ENCODE data around the gene TPCN2. TPM values are rescaled to one million over a fixed set of nuclear protein-coding genes. Genes with fewer than 3 reads are reported as not detected.

Gene TPCN2
- total RNA-seq, 1 experiment from 2014 or later, result 28.9 TPM

GRCh38 chr11:69110451-69110850 is 61.7 kb downstream of the TPCN2 start:
- no peak for TF ChIP-seq EZH2 (IDR thresholded peaks at IDR 0.05; ENCODE audit: borderline replicate concordance, low read depth, low read length, poor library complexity, severe bottlenecking)
- TF ChIP-seq, protein P1, sequence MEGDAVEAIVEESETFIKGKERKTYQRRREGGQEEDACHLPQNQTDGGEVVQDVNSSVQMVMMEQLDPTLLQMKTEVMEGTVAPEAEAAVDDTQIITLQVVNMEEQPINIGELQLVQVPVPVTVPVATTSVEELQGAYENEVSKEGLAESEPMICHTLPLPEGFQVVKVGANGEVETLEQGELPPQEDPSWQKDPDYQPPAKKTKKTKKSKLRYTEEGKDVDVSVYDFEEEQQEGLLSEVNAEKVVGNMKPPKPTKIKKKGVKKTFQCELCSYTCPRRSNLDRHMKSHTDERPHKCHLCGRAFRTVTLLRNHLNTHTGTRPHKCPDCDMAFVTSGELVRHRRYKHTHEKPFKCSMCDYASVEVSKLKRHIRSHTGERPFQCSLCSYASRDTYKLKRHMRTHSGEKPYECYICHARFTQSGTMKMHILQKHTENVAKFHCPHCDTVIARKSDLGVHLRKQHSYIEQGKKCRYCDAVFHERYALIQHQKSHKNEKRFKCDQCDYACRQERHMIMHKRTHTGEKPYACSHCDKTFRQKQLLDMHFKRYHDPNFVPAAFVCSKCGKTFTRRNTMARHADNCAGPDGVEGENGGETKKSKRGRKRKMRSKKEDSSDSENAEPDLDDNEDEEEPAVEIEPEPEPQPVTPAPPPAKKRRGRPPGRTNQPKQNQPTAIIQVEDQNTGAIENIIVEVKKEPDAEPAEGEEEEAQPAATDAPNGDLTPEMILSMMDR (conservative IDR thresholded peaks at IDR 0.05; ENCODE audit: low read depth, low read length), result no peak
- POLR2A ChIA-PET (ENCODE audit: low non-redundant PET), result no interaction called here
- Histone ChIP-seq H3K27ac (ENCODE audit: low read depth, low read length, poor library complexity, severe bottlenecking) (no peak overlapping the region), H3K4me1 (ENCODE audit: insufficient read depth, low read length, poor library complexity, severe bottlenecking) (peaks cover 3% of the 10 kb centered on the region), H3K36me3 (ENCODE audit: insufficient read depth, low read length, poor library complexity, severe bottlenecking) (no peaks in the 10 kb centered on the region), H3K27me3 (replicated peaks; ENCODE audit: insufficient read depth, low read depth, low read length, poor library complexity) (no peaks in the 10 kb centered on the region), H3K9me3 (ENCODE audit: low read depth, low read length, poor library complexity, severe bottlenecking) (no peaks in the 10 kb centered on the region), H3K4me3 (ENCODE audit: low read depth, low read length, poor library complexity, severe bottlenecking) (no peak overlapping the region)
- DNase-seq (ENCODE audit: low spot score), result no peak
- intact Hi-C loops (cut with micrococcal nuclease; ENCODE audit: unreplicated experiment), result no loop called here
- CTCF ChIA-PET, result no interaction called here
- no TSS peak for BruUV-seq (replicated peaks)

DNA sequence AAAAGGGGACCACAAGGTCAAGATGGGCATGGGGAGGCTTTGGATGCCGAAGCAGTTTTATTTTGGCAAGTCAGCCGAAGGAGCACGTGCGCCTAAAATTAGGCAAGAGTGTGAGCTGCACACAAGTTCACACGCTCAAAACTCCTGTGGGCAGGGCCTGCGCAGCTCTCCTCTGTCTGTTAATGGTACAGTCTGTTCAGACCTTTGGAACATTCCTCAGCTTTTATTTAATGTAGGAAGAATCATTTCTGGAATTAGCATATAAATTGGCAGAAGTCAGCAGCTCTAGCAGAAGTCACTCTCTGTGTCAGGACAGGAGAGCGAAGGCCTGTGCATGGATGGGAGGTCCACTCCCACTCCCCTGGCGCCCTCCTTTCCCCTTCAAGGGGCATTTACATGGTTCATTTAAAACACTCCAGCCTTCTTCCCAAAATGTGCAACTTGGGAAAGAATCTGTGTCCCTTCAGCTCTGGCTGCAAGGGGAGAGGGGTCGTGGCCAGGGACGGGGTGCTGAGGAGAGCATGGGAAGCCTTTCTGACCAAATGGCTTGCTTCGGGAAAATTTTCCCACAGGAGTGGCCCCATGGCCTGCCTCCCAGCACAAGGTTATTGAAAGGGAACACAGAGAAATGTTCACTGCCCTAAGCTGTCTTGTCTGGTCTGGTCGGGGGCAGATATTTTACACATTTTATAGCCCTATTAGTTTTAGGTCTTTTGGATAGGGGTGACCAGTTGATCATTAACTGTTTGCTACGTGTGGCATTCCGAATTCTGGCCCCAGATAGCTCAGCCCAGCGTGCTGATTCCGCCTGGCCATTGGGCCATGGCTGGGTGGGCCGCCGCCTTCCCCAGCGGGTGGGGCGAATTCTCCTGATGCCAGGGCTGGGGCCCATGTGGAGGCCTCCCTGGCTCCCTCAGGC is 63.2 kb downstream of the TPCN2 start:
- intact Hi-C loops (cut with micrococcal nuclease; ENCODE audit: unreplicated experiment), result no loop called here
- TF ChIP-seq, protein P1 (conservative IDR thresholded peaks at IDR 0.05; ENCODE audit: low read depth, low read length), result no peak
- no peaks in the 10 kb centered on the region for H3K4me1 ChIP-seq (ENCODE audit: insufficient read depth, low read length, poor library complexity, severe bottlenecking)
- BruUV-seq (replicated peaks), result no TSS peak
- DNase-seq (ENCODE audit: low spot score), result no peak
- ChIA-PET CTCF (no interaction called here), POLR2A (ENCODE audit: low non-redundant PET) (no interaction called here)
- H3K36me3 ChIP-seq (ENCODE audit: insufficient read depth, low read length, poor library complexity, severe bottlenecking), result no peaks in the 10 kb centered on the region
- H3K27me3 ChIP-seq (replicated peaks; ENCODE audit: insufficient read depth, low read depth, low read length, poor library complexity), result no peaks in the 10 kb centered on the region
- no peak overlapping the region for H3K27ac ChIP-seq (ENCODE audit: low read depth, low read length, poor library complexity, severe bottlenecking)
- H3K9me3 ChIP-seq (ENCODE audit: low read depth, low read length, poor library complexity, severe bottlenecking), result no peaks in the 10 kb centered on the region
- H3K4me3 ChIP-seq (ENCODE audit: low read depth, low read length, poor library complexity, severe bottlenecking), result no peak overlapping the region

DNA sequence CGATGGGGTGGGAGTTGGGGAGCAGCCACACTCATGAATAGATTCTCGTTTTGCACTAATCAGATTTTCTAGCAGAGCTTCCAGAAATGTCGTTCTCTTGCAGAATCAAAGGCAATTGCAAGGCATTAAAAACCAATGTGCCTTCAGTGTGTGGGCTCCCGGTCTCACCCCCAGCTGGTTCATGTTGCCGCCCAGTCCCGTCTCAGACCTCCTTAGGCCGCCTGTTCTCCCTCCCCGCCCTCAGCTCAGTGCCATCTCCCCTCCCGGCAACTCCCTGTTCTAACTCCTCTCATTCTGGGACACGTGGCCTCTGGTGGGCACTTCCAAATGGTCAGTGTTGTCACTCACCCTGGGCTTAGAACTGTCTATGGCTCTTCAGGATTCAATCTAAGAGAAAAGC is 64.5 kb downstream of the TPCN2 start:
- H3K4me1 ChIP-seq (ENCODE audit: insufficient read depth, low read length, poor library complexity, severe bottlenecking), result no peaks in the 10 kb centered on the region
- POLR2A ChIA-PET (ENCODE audit: low non-redundant PET), result no interaction called here
- no peak for DNase-seq (ENCODE audit: low spot score)
- no peaks in the 10 kb centered on the region for H3K36me3 ChIP-seq (ENCODE audit: insufficient read depth, low read length, poor library complexity, severe bottlenecking)
- no peak overlapping the region for H3K27ac ChIP-seq (ENCODE audit: low read depth, low read length, poor library complexity, severe bottlenecking)
- no TSS peak for BruUV-seq (replicated peaks)
- TF ChIP-seq, protein P1 (conservative IDR thresholded peaks at IDR 0.05; ENCODE audit: low read depth, low read length), result no peak
- no peak for TF ChIP-seq EZH2 (IDR thresholded peaks at IDR 0.05; ENCODE audit: borderline replicate concordance, low read depth, low read length, poor library complexity, severe bottlenecking)
- no peak overlapping the region for H3K4me3 ChIP-seq (ENCODE audit: low read depth, low read length, poor library complexity, severe bottlenecking)
- H3K9me3 ChIP-seq (ENCODE audit: low read depth, low read length, poor library complexity, severe bottlenecking), result no peaks in the 10 kb centered on the region
- intact Hi-C loops (cut with micrococcal nuclease; ENCODE audit: unreplicated experiment), result no loop called here
- H3K27me3 ChIP-seq (replicated peaks; ENCODE audit: insufficient read depth, low read depth, low read length, poor library complexity), result no peaks in the 10 kb centered on the region
- CTCF ChIA-PET, result no interaction called here

Data from A673 (cell line).